Testis (tissue), 2 donors: ENCODE measurements around the gene ENPP7.

Experiments used
- CTCF ChIP-seq, 3 experiments: fragments of 450-650 bp in 2 of 3; fragments of 200-600 bp in 1 of 3; sonication (generic) in 1 of 3; IDR thresholded peaks; one replicate each; pipeline ENCODE4 v1.5.1; 2016 to 2019; ENCODE audit warnings: antibody characterized with exemption in 3 of 3, mild to moderate bottlenecking in 2 of 3, moderate library complexity in 1 of 3
- POLR2A ChIP-seq: fragments of 450-650 bp; IDR thresholded peaks from one replicate; pipeline ENCODE4 v1.6.1; 2017; ENCODE audit warnings: antibody characterized with exemption, mild to moderate bottlenecking, moderate library complexity

GRCh38 chr17:79702034-79702433 is 28.7 kb upstream of the ENPP7 start:
- TF ChIP-seq CTCF (IDR thresholded peaks at IDR 0.05): no peak
- TF ChIP-seq POLR2A: no peak
